Measurements from ENCODE around the gene C10orf62.
A peak's percentile ranks its signal among the peaks of the same experiment; 100 is the strongest.
"Not testable (repeated sequence)": the region's sequence is repeated elsewhere in the genome, so short reads cannot be mapped to it uniquely, and the experiment has no call there.

Gene C10orf62

GRCh38 chr10:97639090-97639489 is 49.6 kb downstream of the C10orf62 start:
- H3K9me3 ChIP-seq; H3K4me3 ChIP-seq; DNase-seq (ENCODE audit: low spot score in 2 of 2); H3K27me3 ChIP-seq (ENCODE audit: low read depth); H3K4me1 ChIP-seq; in situ Hi-C loops (cut with MboI; ENCODE audit: low sequenced_read_pairs); H3K36me3 ChIP-seq (replicated peaks): not testable (repeated sequence)

GRCh38 chr10:97640174-97640867 is 50.8 kb downstream of the C10orf62 start, which contains the start of gene PI4K2A:
PI4K2A (plus strand) TSS chr10:97640671; CDS start chr10:97640743, 72 bp downstream.
- H3K9me3 ChIP-seq: no peaks in the 10 kb centered on the region
- in situ Hi-C loops (cut with MboI; ENCODE audit: low sequenced_read_pairs): no loop called here
- H3K27me3 ChIP-seq (ENCODE audit: low read depth): 0 out of 2 replicates have a peak, but pooled peaks cover 3% of the 10 kb centered on the region
- DNase-seq (ENCODE audit: low spot score in 2 of 2): peak; percentile 99 to 100
- H3K36me3 ChIP-seq (replicated peaks): peaks cover 11% of the 10 kb centered on the region; the same call in 1 of the 2 replicates
- H3K4me1 ChIP-seq: peaks cover 6% of the 10 kb centered on the region; the same call in 1 of the 2 replicates
- peak within 1 kb of the TSS; percentile 66 for H3K4me3 ChIP-seq
